ENCODE results near the gene MDFIC.

The MDFIC gene

DNA sequence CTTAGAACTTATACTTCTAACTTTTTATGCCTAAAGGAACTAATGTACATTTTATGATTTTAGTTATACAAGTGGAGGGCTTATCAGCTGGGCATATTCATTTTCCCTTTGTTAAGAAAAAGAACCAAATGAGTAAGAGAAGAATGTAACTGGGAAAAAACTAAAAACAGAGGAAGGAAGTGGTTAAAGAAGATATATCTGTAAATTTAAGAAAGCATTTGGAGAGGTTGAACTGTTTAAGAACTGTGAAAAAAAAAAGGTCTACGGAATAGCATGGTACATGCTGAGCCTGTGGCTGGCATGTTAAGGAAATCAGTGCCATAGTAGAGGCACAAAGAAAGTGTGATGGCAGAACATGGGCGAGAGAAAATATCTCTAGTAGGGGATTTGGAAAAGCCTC, 6.2 kb downstream of the MDFIC start:
- DNase-seq, result no peak

DNA sequence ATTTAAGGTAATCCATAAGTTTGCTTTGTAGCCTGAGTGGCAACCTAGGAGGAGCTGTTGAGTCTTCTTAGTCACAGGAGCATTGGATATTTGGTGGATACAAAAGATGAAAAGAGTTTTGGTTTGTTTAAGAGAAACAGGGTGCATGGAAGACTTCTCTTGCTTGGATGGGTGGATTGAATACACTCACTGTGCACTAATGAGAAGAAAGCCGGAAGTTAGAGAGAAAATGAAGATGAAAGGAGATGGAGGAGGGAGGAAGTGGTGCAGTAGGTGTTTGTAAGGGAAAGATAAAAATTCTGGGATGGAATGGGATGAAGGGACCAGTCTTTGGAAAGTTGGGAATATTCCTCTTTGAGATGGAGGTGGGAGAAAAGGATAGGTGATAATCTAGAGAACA, 7.7 kb downstream of the MDFIC start:
- DNase-seq, result no peak

DNA sequence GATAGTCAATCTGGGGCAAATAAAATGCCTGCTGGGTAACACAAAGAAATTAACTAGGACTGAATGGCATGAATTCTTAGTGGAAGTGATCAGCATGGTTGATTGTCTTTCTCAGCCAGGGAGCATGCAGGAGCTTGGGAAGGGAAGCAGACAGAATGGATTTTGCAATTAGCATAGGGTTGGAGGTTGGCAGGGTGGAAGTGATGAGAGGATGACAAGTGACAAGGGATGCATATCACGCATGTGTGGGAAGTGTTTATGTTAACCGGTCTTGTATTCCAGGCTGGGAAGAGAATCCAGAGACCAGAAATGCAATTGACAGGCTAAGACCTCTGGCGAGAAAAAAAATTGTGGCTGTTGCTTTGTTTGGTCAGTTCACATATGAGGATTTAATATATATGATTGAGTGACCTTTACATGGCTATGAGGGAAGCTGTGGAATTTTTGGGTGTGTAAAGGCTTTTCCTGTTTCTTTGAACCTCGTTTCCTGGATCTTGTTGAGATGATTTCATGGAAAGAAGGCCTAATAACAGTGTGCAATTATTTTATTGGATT, 8.3 kb downstream of the MDFIC start:
- DNase-seq, result no peak

DNA sequence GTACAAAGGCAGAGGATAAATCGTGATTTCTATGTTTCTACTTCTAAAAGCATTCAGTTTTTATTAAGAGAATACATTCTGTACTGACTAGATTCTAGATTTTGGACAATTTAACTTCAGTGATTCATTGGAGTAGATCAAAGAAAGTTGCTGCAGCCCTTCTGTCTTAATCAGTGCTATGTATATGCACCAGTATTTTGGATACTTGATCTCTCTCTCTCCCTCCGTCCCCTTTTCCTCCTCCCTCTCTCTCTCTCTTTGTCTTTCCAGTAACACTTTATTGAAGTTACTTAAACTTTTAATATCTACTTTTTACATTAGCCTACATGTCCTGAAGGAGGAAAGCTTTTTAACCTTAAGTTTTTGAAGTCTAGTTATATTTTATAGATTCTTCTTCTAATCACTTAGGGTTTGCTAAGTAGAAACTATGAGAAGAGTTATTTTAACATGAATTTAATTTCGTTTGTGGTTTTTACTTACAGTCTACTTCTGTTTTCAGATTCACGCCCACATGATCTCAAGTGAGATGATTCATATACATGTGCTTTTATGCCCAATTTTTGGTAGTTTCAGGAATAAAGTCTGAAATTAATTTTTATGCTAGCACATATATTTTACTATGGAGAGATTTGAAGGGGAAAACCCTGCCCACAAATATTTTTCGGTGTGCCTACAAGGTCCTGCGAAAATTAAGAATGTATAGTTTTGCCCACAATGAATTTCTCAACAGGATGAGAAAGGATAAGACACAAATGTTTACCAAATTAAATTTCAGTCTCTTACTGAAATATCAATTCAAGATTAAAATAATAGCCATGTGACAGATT, 9.1 kb downstream of the MDFIC start:
- DNase-seq, result no peak

DNA sequence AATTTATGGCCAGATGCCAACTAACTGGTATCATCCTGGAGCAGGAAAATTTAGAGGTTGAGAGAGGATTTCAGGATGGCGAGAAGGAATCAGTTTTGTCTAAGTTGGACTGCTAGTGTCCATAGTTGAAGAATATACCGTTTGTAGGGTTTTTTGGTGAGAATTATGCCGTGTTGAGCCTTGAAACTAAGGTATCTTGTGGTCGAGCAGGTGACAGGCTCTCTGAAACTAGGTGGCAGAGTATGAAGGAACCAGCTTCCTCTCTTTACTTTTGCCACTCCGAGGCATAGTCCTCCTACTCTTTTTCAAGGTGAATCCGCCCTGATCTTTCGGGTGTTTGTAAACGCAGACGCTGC, 9.7 kb downstream of the MDFIC start:
- DNase-seq, result no peak

DNA sequence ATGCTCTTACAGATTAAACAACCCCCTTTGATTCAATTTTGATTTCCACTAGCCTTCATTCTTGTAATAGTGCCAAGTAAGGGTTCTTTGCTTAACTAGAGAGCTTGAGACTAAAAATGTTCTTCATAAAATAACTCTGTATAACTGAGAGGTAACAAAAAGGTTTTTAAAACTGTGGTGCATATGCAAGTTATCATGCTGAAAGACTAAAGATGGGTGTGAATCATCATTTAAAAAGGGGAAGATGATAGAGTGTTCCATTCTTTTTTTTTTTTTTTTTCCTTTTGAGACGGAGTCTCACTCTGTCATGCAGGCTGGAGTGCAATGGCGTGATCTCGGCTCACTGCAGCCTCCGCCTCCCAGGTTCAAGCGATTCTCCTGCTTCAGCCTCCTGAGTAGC, 11.1 kb downstream of the MDFIC start:
- DNase-seq, result no peak

DNA sequence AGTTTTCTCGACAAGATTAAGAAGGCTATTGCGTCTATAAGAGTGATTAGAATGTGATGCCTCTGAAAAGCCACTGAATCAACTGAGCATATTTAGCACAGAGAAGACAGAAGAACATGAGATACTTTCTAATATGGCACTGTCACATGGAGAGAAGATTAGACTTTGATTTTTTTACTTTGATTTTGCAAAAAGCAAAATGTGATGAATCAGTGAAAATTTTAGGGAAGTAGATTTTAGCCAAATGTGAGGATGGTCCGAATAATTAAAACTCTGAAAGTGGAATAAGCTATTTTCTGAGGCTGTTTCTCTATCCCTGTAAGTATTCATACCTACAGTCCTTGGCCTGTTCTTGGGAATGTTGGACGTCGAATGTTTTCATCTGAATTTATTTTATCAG, 11.8 kb downstream of the MDFIC start:
- no peak for DNase-seq

DNA sequence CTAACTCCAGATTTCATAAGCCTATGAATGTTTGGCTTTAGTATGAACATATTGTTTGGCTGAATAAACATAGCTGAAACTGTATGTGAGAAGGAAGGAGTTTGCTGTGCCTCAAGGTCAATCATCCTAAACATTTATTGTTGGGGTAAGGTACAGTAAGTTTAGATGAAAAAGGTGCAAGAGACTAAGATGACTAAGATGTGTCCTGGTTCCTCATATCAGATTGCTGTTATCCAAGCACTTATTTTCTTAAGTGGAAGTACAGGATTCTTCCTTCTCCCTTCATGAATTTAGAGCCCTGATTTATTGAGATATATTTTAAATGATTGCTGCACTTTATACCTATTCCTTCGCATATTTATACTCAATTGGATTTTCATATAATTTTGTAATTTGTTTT, 12.2 kb downstream of the MDFIC start:
- no peak for DNase-seq

DNA sequence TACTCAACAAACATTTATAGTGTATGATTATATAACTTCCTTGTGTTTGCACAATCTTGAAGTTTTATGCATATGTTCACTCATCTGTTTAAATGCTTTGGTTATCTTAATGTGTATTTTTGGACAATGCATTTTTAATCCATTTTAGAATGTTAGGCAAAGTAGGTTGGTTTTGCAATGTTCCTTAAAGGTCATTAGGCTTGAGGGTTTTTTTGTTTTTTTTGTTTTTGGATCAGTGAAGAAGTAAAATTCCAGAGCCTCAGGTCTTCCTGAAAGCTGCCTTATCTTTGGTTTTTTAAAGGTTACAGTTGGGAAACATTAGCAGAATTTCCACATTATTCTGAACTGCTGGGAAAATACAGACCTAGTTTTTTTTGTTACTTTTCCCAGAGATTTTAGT, 12.8 kb downstream of the MDFIC start:
- peak; percentile 20 for DNase-seq

DNA sequence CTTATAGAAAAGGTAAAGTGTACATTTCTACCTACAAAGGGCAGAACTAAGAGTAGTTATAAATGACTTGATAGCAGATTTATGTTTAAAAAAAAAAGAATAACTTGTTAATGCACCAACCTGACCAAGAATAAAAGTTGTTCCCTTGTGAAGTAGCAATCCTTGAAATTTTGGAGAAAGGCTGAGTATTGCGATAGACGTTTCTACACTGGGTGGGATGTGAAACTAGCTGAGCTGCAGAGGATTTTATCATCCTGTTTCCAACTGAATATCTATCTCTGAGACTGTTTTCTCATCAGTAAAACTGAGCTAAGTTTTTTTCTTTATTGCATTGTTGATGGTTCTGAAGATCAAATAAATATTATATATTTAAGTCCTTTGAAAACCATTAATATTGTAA, 14.6 kb downstream of the MDFIC start:
- no peak for DNase-seq

DNA sequence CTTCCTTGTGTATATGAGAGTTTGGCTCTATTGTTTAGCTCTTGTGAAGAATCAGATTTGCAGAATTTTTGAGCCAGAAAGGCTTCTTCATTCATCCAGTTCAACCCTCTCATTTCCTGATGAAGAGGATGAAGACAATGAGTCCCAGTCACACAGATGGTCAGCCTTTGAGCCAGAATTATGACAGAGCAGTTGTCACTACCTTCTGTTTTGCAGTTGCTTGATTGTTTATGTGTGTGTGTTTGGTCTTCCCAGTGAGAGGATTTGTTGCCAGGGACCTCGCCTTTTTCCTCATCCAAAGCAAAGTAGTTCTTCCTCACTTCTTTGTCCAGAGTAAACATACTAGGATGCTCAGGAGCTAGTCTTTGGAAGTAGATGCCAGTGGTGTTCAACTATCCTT, 15.6 kb downstream of the MDFIC start:
- no peak for DNase-seq

DNA sequence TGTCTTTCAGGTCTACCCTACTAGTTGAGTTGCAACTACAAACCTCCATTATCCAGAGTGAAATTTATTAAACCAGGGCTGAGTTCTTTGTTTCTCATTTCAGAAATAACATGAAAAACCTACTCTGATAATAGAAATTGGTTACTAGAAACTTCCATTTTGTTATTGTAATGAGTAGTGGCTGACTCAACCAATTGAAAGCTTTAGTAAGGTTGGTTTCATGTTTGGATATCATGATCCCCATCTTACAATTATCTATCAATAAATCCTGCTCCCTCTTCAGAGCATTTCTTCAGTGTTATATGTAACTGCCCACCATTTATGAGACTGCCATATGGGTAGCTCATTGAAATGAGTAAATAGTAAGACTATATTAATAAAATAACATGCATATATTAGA, 16.9 kb downstream of the MDFIC start:
- no peak for DNase-seq

DNA sequence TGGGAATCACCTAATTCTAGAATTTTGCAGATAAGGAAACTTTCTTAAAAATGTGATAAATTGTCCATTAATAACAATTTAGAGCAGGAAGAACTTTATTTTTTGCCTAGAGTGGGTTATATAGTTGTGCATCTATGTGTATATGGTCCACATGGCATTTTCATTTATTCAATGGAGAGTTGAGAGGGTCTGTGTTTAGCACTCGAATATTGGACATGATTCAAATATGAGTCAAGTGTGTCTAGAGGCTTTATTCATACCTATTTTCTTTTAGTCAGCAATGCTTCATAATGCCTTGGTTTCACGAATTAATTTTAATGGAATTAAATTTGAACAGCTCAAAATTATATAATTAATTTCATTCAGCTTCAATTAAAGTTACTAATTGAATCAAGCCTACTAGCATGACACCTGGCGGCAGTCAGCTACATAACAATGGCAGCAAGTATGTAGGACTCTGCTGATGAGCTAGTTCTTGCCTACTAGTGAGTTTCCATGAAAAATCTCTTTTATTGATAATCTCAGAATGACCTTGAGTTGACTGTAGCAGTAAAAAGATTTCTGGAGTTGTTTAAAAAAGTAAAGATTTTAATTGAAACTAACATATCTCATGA, 17.7 kb downstream of the MDFIC start:
- DNase-seq, result no peak

DNA sequence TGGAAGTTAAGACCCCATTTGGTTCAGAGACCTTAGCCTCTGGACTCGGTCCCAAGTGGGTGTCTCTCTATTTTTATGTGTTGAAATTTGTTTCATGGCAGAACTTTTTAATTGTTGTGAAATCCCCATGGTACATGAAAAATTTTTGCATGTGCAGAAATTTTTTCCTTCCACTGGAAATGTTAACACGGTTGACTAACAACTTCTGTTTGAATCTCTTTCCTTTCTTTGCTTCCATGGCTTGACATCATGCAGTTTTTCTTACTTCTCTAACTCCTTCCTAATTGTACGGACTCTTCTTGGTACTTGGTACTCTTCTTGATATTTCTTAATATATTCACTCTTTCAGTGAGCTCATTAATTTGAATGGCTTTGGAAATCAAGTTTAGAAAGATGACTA, 18.3 kb downstream of the MDFIC start:
- no peak for DNase-seq

DNA sequence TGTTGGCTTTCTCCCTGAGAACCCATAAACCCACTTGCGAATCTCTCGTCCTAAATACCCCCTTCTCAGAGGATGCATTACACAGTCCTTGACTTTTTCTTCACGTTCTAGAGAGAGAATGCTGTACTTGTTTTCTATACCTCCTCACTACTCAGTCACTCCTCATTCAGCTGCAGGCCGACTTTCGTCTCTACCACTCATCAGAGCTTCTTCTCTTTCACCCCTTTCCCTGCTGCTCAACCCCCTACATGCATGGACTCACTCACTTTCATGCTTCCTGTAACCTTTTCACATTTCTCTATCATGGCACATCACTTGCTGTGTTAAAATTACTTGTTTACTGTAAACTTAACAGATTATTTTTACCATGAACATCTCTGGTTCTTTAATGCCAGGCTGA, 19.8 kb downstream of the MDFIC start:
- DNase-seq, result no peak

DNA sequence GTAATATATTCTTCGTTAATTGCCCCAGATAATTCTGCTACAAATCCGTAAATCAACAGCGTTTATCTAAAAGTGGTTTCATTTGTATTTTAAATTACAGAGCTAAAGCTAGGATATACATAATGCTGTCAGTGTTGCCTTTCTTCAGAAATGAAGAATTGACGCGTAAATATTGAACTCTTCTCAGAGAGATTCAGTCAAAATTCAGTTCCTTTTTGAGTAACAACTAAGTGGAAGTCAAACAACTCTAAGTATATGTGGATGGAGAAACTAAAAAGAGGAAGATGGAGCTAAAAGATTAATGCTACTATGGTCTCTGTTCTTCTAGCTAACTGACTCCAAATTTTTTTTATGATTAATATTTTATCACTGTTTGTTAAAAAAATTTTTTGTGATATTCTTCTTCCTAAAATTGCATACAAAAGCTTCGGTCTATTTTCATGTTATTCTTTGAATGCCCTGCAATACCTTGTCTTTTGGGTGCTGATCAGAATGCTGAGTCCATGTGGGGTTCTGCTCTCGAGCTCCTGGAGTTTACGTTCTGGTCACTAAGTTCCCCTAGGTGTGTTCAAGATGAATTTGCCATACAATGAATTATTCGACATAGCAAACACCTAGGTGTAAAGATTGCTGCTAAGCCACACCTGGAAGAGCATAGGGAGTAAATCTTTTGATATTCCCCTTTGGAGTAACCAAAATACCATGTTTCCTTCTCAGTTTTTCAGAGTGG, 20.7 kb downstream of the MDFIC start:
- DNase-seq, result no peak

DNA sequence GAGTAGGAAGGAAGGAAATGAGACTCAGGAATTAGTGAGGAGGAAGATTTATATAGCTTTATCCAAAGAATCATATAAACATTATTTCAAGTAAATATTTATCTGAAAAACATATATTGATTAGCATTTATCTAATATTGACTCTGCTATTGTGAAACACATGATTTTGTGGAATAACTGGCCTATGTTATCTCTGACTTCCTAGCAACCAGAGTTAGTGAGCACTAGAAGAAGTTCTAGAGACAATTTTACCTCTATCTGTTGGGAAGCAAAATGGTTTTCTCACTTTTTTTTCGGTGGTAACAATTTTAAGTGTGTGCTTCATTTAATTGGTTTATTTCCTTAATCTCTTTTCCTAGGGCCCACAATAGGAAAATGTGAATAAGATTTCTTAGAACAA, 21.6 kb downstream of the MDFIC start:
- DNase-seq, result no peak

DNA sequence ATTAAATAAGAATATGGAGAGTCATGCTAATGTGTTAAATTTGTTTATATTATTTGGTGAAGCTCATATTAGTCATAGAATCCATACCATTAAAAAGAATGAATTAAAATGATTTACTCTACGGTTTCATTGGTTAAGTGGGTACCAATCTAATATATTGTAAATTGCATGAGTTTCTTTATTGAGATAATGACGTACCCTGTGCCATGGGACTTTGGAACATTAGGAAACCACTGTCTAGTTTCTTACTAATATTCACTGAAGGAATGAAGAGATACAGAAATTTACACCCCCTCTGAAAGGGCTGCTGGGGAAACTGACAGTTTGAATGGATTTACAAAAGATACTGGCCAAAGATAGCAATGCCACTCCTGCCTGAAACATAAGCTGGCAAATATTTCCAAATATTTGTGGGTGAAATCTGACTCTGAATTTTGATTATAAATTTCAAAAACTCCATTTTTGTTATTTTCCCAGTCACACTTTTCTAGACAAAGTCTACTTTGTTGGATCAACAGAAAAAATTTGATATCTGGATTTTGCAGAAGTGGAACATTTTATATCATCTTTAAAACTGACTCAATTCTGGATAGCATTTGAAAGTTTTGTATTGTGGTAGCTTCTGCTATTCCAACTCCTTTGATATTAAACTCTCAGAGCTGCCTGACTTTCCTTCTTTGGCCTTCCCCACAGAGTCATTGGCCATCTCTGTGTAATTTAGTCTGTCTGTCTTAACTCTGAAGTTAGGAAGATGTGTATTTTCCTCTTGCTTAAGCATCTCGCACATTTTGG, 22.3 kb downstream of the MDFIC start:
- no peak for DNase-seq

DNA sequence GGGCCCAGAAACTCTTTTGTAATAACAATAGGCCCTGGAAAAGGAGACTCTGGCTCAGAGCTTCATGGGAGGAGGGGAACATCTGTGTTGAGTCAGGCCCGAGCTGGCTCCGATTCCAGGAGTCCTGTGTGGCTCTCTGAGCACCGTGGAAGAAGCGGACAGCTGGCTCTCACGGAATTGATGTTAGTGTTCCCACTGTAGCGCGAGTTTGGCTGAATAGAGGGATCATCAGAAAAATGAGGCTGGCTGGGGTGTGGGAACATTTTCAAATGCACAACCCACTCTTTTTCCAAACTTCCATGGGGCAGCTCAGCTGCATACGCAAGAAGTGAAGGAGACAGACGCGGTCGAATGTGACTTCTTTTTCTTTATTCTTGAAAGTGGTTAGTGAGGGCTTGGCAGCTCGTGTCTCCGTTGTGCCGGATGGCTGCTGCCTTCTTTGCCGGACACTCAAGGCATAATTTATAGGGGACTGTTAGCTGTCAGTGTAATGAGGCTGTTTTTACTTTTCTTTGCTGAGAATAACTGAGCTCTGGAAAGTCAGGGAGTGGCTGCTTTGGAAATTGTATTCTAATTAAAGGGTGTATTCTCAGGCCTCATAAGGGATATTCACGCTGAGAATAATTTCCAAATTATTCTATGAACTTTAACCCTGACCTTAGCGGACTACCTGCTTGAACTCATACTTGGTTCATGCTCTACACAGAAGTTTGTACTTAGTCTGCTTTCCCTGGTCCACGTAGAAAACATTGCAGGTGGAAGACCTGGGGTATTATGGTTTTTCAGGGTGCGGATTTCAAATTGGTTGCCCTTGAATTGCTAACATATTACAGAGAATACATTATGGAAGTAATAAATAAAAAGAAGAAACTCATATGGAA, 23.1 kb downstream of the MDFIC start:
- DNase-seq, result no peak

DNA sequence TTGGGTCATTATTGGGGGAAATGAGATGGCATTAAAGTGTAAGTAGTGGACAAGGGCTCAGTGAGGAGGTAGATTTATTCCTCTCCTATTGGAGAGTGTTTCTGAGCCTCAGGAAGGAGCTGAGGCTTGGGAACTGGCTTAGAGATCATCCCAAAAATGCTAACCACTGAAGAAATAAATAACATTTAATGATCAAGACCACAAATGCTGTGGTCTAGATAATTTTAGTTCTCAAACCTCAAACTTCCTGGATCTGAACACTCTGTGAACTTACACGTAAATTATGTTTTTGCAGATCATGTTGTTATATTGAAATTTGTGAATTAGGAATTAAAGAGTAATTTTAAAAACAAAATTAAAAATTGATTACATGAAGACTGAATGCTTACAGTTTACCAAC, 27.3 kb downstream of the MDFIC start:
- no peak for DNase-seq

DNA sequence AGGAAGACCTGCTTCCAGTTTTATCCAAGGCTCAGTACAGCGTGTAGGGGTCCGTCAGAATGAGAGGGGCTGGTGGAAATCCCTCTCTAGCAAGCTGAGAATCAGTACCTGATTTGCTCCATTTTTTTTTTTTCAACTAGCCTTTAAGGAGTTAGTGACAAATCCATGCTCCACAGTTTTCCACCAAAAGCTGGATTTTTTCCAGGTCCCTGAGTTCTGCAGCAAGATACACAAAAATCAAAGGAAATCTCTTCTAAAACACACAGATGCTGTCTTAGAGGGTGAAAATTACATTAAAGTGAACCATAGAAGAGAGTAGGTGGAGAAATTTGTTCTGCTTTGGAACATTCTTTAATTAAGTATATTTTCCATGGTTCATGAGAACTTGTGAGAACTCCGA, 30.4 kb downstream of the MDFIC start:
- DNase-seq, result no peak

DNA sequence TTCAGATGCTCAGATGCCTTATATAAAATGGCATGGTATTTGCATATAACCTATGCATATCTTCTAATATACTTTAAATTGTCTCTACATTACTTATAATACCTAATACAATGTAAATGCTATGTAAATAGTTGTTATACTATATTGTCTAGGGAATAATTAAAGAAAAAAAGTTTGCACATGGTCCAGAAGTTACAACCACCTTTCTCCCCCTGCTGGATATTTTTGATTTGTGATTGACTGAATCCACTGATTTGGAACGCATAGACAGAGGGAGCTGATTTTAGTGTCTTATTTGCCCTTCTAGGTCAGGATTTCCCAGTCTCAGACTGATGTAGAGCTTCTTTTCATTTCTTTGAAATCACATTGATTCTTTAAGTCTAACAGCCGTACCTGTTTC, 31.8 kb downstream of the MDFIC start:
- no peak for DNase-seq
